HL-60 (cell line): Measurements from ENCODE around the gene PTPRT.

Experiments
- DNase-seq, 2 experiments: peaks; one replicate each; pipeline ENCODE4 v3.0.0-alpha.2; 2010 to 2020; ENCODE audit warnings: low read depth in 1 of 2, low spot score in 1 of 2
- H3K27ac ChIP-seq: fragments of 250-450 bp; sonication (Bioruptor Pico); replicated peaks from 2 replicates; pipeline ENCODE4 v1.5.1; 2020; ENCODE audit warnings: mild to moderate bottlenecking, moderate library complexity
- H3K27me3 ChIP-seq: fragments of 250-450 bp; sonication (Bioruptor Pico); 2 replicates; pipeline ENCODE4 v1.5.1; 2021; ENCODE audit warnings: mild to moderate bottlenecking, moderate library complexity; ENCODE audit not compliant: insufficient read depth, poor library complexity, severe bottlenecking
- H3K4me3 ChIP-seq: replicated peaks from 2 replicates; pipeline ENCODE4 v1.5.1; 2011; ENCODE audit warnings: mild to moderate bottlenecking, control low read depth, low read length; ENCODE audit not compliant: insufficient read depth
- GABPA ChIP-seq: IDR thresholded peaks from 2 replicates; pipeline ENCODE4 v1.6.1; 2012; ENCODE audit warnings: low read depth
- POLR2AphosphoS5 ChIP-seq: IDR thresholded peaks from 2 replicates; pipeline ENCODE4 v1.6.1; 2012; ENCODE audit warnings: low read depth
- SPI1 ChIP-seq: IDR thresholded peaks from 2 replicates; pipeline ENCODE4 v1.6.1; 2012; ENCODE audit warnings: low read depth, mild to moderate bottlenecking, borderline replicate concordance
- TF ChIP-seq, protein P1 (sequence below): IDR thresholded peaks from 2 replicates; pipeline ENCODE4 v1.6.1; 2012; ENCODE audit warnings: low read depth; ENCODE audit not compliant: insufficient replicate concordance
- TF ChIP-seq, protein P2 (sequence below): IDR thresholded peaks from one replicate; pipeline ENCODE4 v1.5.1; 2011; ENCODE audit warnings: low read length, control low read depth, inconsistent platforms; ENCODE audit not compliant: insufficient read depth

Gene PTPRT

DNA sequence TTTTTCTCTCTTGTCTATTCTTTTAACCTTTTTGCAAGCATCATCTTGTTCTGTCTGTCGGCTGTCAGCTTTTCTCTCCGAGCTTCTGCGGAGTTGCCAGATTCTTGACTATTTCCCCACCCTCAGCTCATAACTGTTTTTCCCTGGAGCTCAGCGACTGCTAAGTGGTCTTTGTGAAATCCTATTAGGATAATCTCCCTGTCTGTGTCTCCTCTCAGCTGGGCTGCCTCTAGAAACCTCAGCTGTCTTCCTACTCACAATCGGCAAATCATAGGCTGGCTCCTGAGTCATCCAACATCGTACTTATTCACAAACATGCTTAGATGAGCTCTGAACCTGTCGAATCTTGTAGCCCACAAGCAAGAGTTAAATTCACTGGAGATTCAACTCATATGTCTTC, 332.3 kb downstream of the PTPRT start:
- no peak for DNase-seq
- TF ChIP-seq, protein P1, sequence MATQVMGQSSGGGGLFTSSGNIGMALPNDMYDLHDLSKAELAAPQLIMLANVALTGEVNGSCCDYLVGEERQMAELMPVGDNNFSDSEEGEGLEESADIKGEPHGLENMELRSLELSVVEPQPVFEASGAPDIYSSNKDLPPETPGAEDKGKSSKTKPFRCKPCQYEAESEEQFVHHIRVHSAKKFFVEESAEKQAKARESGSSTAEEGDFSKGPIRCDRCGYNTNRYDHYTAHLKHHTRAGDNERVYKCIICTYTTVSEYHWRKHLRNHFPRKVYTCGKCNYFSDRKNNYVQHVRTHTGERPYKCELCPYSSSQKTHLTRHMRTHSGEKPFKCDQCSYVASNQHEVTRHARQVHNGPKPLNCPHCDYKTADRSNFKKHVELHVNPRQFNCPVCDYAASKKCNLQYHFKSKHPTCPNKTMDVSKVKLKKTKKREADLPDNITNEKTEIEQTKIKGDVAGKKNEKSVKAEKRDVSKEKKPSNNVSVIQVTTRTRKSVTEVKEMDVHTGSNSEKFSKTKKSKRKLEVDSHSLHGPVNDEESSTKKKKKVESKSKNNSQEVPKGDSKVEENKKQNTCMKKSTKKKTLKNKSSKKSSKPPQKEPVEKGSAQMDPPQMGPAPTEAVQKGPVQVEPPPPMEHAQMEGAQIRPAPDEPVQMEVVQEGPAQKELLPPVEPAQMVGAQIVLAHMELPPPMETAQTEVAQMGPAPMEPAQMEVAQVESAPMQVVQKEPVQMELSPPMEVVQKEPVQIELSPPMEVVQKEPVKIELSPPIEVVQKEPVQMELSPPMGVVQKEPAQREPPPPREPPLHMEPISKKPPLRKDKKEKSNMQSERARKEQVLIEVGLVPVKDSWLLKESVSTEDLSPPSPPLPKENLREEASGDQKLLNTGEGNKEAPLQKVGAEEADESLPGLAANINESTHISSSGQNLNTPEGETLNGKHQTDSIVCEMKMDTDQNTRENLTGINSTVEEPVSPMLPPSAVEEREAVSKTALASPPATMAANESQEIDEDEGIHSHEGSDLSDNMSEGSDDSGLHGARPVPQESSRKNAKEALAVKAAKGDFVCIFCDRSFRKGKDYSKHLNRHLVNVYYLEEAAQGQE = no peak
- TF ChIP-seq, protein P2, sequence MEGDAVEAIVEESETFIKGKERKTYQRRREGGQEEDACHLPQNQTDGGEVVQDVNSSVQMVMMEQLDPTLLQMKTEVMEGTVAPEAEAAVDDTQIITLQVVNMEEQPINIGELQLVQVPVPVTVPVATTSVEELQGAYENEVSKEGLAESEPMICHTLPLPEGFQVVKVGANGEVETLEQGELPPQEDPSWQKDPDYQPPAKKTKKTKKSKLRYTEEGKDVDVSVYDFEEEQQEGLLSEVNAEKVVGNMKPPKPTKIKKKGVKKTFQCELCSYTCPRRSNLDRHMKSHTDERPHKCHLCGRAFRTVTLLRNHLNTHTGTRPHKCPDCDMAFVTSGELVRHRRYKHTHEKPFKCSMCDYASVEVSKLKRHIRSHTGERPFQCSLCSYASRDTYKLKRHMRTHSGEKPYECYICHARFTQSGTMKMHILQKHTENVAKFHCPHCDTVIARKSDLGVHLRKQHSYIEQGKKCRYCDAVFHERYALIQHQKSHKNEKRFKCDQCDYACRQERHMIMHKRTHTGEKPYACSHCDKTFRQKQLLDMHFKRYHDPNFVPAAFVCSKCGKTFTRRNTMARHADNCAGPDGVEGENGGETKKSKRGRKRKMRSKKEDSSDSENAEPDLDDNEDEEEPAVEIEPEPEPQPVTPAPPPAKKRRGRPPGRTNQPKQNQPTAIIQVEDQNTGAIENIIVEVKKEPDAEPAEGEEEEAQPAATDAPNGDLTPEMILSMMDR = no peak
- TF ChIP-seq POLR2AphosphoS5 (no peak), GABPA (no peak), SPI1 (no peak)
- Histone ChIP-seq H3K4me3 (no peak overlapping the region), H3K27me3 (no peaks in the 10 kb centered on the region), H3K27ac (no peak overlapping the region)

DNA sequence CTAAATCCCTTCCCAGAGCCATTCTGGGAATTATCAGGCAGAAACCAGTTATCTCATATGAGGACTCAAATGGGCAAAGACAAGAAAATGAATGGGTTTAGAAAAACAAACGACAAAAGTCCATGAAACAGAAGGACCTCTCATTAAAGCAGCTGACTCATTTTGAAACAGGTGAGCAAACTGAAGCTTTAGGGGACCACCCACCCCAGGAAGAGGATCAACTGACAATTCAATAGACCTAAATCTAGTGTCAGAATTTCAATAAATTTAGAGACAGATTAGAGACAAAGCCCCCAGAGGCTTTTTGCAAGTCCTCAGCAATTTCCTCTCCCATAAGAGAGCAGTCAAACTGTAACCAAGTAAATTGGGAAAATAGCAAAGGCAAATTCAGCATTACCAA, 333.8 kb downstream of the PTPRT start:
- TF ChIP-seq, protein P1 = no peak
- no peak for TF ChIP-seq GABPA
- TF ChIP-seq, protein P2 = no peak
- TF ChIP-seq SPI1 = no peak
- no peak for TF ChIP-seq POLR2AphosphoS5
- no peak overlapping the region for H3K27ac ChIP-seq
- no peak overlapping the region for H3K4me3 ChIP-seq
- no peak for DNase-seq
- H3K27me3 ChIP-seq = no peaks in the 10 kb centered on the region

DNA sequence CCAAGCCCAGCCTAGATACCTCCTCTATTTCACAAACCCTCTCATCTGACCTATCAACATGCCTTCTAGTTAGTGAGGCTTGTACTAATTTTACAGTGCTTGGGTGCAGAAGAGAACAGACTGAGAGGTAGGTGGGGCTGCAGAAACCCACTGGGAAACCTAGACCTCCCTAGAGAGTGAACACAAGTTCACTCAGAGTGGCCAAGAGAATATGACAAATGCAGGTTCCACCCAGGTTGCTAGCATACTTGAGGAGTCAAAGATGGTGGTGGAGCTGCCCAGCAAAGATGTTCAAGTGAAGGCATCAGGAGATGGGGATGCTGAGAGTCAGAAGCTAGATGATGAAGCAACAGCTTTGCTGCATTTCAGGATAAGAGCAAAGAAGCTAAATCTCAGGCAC, 337.0 kb downstream of the PTPRT start:
- no peak overlapping the region for H3K27ac ChIP-seq
- no peak for DNase-seq
- no peak overlapping the region for H3K4me3 ChIP-seq
- H3K27me3 ChIP-seq = no peaks in the 10 kb centered on the region
- TF ChIP-seq SPI1 (no peak), GABPA (no peak), POLR2AphosphoS5 (no peak)
- TF ChIP-seq, protein P2 = no peak
- TF ChIP-seq, protein P1 = no peak
